Panc1 (cell line): ENCODE data around the gene PKLR. TPM values are rescaled to one million over a fixed set of nuclear protein-coding genes. Genes with fewer than 3 reads are reported as not detected.
A peak's percentile ranks its signal among the peaks of the same experiment; 100 is the strongest.

ENCODE experiments used
- ATAC-seq: fragments of 200-7000 bp; cut with Tn5 transposase; 2 replicates; pipeline ENCODE4 v1.9.1; 2020; ENCODE audit warnings: mild to moderate bottlenecking, moderate library complexity
- BruUV-seq: library from RNA; stranded (reverse); fragments of 400-500 nt; replicated peaks from 2 replicates; lab custom pipeline; 2021; lab: Mats Ljungman, UMichigan
- CTCF ChIA-PET: fragments of 300-600 bp; sonication (Branson Sonifier 250); formaldehyde crosslinking; loops from one replicate; lab custom pipeline; 2022; ENCODE audit warnings: antibody characterized with exemption; lab: Charles Lee
- POLR2A ChIA-PET: fragments of 300-600 bp; sonication (Branson Sonifier 250); formaldehyde crosslinking; loops from one replicate; lab custom pipeline; 2022; ENCODE audit warnings: antibody characterized with exemption; lab: Charles Lee
- DNase-seq: peaks from one replicate; pipeline ENCODE4 v3.0.0-alpha.2; 2010; ENCODE audit warnings: low read depth, low spot score
- H3K27ac ChIP-seq: 2 replicates; pipeline ENCODE4 v1.5.1; 2011; ENCODE audit warnings: mild to moderate bottlenecking, low read length, inconsistent platforms
- H3K27me3 ChIP-seq: fragments of 200-500 bp; sonication (Bioruptor generic); 2 replicates; pipeline ENCODE4 v1.6.0; 2014; ENCODE audit warnings: low read length, inconsistent platforms; ENCODE audit not compliant: control insufficient read depth, insufficient read depth
- H3K36me3 ChIP-seq: fragments of 200-500 bp; sonication (Bioruptor generic); 2 replicates; pipeline ENCODE4 v1.5.1; 2014; ENCODE audit warnings: inconsistent platforms, mild to moderate bottlenecking, low read length, moderate library complexity; ENCODE audit not compliant: control insufficient read depth, insufficient read depth
- H3K4me1 ChIP-seq: 2 replicates; pipeline ENCODE4 v1.5.1; 2011; ENCODE audit warnings: inconsistent platforms, mild to moderate bottlenecking, low read length, moderate library complexity; ENCODE audit not compliant: control insufficient read depth, insufficient read depth
- H3K4me3 ChIP-seq, 2 experiments: 2 replicates each; pipeline ENCODE4 v1.5.1; 2011 to 2012; ENCODE audit warnings: low read depth in 2 of 2, low read length in 2 of 2, mild to moderate bottlenecking in 2 of 2, inconsistent platforms in 1 of 2, moderate library complexity in 1 of 2
- H3K9me3 ChIP-seq: fragments of 200-500 bp; sonication (Bioruptor generic); 2 replicates; pipeline ENCODE4 v1.5.1; 2014; ENCODE audit warnings: low read depth, mild to moderate bottlenecking, inconsistent platforms, low read length, moderate library complexity; ENCODE audit not compliant: control insufficient read depth, insufficient read depth
- POLR2AphosphoS5 ChIP-seq: IDR thresholded peaks from 2 replicates; pipeline ENCODE4 v1.6.1; 2012; ENCODE audit warnings: mild to moderate bottlenecking, low read depth, low read length, moderate library complexity
- SIN3A ChIP-seq: IDR thresholded peaks from 2 replicates; pipeline ENCODE4 v1.6.1; 2012; ENCODE audit warnings: low read depth, mild to moderate bottlenecking, low read length, moderate library complexity, borderline replicate concordance; ENCODE audit not compliant: insufficient read depth
- TCF7L2 ChIP-seq: IDR thresholded peaks from 2 replicates; pipeline ENCODE4 v1.6.1; 2011; ENCODE audit warnings: mild to moderate bottlenecking, low read depth, low read length, inconsistent platforms
- in situ Hi-C: cut with HindIII; loops from 2 replicates; pipeline ENCODE4 v1.10.0; 2016; ENCODE audit warnings: low sequenced_read_pairs, low pct_unique_long_range_greater_than_20kb
- intact Hi-C: fragments of 100-400 bp; cut with micrococcal nuclease; formaldehyde crosslinking; loops from one replicate; pipeline ENCODE4 v1.10.0; 2022; ENCODE audit not compliant: unreplicated experiment
- total RNA-seq: library from RNA; stranded (reverse); gene quantifications from one replicate; pipeline ENCODE4 v1.2.1, GENCODE V29; 2021; ENCODE audit not compliant: unreplicated experiment
- TF ChIP-seq, protein P1 (sequence below), 2 experiments: IDR thresholded peaks; 2 replicates each; pipeline ENCODE4 v1.6.1; 2011 to 2012; ENCODE audit warnings: low read depth in 2 of 2, control low read depth in 1 of 2, low read length in 1 of 2, mild to moderate bottlenecking in 1 of 2, moderate library complexity in 1 of 2; ENCODE audit not compliant: insufficient read depth in 1 of 2
- TF ChIP-seq, protein P2 (sequence below): fragments of 450-650 bp; IDR thresholded peaks from 2 replicates; pipeline ENCODE4 v1.5.1; 2017; ENCODE audit warnings: mild to moderate bottlenecking

PKLR gene
- total RNA-seq, 1 experiment from 2014 or later = 0.13 TPM

DNA sequence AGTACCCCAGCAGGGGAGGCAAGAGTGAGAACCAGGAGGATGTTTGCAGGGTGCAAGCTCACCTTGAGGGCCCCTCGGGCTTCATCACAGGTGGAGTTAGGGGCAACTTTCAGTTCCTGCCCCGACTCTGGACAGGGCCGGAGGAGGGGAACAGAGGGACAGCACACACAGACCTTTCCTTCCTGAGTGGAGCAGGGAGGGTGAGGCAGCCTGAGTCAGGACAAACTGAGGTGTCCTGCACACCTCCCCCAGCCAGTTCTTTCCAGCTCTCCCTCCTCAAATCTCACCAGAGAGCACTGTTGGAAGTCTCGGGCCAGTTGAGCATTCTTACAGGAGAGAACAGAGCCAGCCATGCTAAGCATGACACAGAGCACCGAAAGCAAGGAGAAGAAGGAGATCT is 47.4 kb downstream of the PKLR start:
- BruUV-seq = no TSS peak
- intact Hi-C loops (no loop called here), in situ Hi-C loops (no loop called here)
- Histone ChIP-seq H3K9me3 (no peaks in the 10 kb centered on the region), H3K4me1 (peaks cover 8% of the 10 kb centered on the region), H3K4me3 (peak overlapping the region; percentile 72 to 77), H3K36me3 (peaks cover 5% of the 10 kb centered on the region), H3K27me3 (no peaks in the 10 kb centered on the region), H3K27ac (peak overlapping the region; percentile 87)
- POLR2A ChIA-PET = interaction anchor here (0.5 kb wide), 1 partner anchor 27 kb away, joined by 5 read pairs; no protein-coding TSS in a partner anchor
- TF ChIP-seq, protein P1, sequence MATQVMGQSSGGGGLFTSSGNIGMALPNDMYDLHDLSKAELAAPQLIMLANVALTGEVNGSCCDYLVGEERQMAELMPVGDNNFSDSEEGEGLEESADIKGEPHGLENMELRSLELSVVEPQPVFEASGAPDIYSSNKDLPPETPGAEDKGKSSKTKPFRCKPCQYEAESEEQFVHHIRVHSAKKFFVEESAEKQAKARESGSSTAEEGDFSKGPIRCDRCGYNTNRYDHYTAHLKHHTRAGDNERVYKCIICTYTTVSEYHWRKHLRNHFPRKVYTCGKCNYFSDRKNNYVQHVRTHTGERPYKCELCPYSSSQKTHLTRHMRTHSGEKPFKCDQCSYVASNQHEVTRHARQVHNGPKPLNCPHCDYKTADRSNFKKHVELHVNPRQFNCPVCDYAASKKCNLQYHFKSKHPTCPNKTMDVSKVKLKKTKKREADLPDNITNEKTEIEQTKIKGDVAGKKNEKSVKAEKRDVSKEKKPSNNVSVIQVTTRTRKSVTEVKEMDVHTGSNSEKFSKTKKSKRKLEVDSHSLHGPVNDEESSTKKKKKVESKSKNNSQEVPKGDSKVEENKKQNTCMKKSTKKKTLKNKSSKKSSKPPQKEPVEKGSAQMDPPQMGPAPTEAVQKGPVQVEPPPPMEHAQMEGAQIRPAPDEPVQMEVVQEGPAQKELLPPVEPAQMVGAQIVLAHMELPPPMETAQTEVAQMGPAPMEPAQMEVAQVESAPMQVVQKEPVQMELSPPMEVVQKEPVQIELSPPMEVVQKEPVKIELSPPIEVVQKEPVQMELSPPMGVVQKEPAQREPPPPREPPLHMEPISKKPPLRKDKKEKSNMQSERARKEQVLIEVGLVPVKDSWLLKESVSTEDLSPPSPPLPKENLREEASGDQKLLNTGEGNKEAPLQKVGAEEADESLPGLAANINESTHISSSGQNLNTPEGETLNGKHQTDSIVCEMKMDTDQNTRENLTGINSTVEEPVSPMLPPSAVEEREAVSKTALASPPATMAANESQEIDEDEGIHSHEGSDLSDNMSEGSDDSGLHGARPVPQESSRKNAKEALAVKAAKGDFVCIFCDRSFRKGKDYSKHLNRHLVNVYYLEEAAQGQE (IDR thresholded peaks at IDR 0.05; ENCODE audit: insufficient read depth in 1 of 2, low read depth in 2 of 2, low read length in 1 of 2) = no peak
- no peak for TF ChIP-seq SIN3A
- no peak for TF ChIP-seq POLR2AphosphoS5
- TF ChIP-seq TCF7L2 = no peak
- TF ChIP-seq, protein P2, sequence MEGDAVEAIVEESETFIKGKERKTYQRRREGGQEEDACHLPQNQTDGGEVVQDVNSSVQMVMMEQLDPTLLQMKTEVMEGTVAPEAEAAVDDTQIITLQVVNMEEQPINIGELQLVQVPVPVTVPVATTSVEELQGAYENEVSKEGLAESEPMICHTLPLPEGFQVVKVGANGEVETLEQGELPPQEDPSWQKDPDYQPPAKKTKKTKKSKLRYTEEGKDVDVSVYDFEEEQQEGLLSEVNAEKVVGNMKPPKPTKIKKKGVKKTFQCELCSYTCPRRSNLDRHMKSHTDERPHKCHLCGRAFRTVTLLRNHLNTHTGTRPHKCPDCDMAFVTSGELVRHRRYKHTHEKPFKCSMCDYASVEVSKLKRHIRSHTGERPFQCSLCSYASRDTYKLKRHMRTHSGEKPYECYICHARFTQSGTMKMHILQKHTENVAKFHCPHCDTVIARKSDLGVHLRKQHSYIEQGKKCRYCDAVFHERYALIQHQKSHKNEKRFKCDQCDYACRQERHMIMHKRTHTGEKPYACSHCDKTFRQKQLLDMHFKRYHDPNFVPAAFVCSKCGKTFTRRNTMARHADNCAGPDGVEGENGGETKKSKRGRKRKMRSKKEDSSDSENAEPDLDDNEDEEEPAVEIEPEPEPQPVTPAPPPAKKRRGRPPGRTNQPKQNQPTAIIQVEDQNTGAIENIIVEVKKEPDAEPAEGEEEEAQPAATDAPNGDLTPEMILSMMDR = no peak
- DNase-seq (no peak), ATAC-seq (no peak)
- CTCF ChIA-PET = interaction anchor here (1.1 kb wide), 1 partner anchor 9 kb away, joined by 3 read pairs; no protein-coding TSS in a partner anchor

DNA sequence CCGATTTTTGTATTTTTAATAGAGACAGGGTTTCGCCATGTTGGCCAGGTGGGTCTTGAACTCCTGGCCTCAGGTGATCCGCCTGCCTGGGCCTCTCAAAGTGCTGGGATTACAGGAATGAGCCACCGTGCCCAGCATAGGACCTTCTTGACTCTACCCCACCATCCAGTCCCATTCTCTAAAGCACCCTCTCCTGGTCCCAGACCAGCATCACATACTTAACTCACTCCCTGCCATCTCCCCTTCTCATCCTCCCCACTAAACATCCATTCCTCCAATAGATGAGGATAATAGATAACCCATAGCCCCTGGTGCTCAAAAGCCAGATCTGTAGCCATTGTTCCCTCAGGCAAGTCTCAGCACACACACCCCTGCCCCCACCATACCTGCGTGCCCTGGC is 48.0 kb downstream of the PKLR start:
- in situ Hi-C loops (no loop called here), intact Hi-C loops (no loop called here)
- Histone ChIP-seq H3K4me3 (peak overlapping the region; percentile 72 to 77; a peak in 3 of 4 replicates), H3K9me3 (no peaks in the 10 kb centered on the region), H3K36me3 (peaks cover 5% of the 10 kb centered on the region), H3K27ac (no peak overlapping the region), H3K4me1 (peaks cover 8% of the 10 kb centered on the region), H3K27me3 (no peaks in the 10 kb centered on the region)
- CTCF ChIA-PET = interaction anchor here (1.1 kb wide), 1 partner anchor 8 kb away, joined by 3 read pairs; no protein-coding TSS in a partner anchor
- POLR2A ChIA-PET = interaction anchor here (0.5 kb wide), 1 partner anchor 27 kb away, joined by 5 read pairs; no protein-coding TSS in a partner anchor
- TF ChIP-seq SIN3A (no peak), POLR2AphosphoS5 (no peak)
- TF ChIP-seq, protein P2 = no peak; the same call in 1 of the 2 replicates
- TF ChIP-seq, protein P1 (IDR thresholded peaks at IDR 0.05; ENCODE audit: insufficient read depth in 1 of 2, low read depth in 2 of 2, low read length in 1 of 2) = no peak
- ATAC-seq (no peak), DNase-seq (no peak)
- BruUV-seq = no TSS peak
